ENCODE measurements around the gene C15orf62.

The C15orf62 gene

GRCh38 chr15:40756938-40757337 lies 12.8 kb upstream of the C15orf62 start:
- DNase-seq = no peak

- no peak for DNase-seq
These were observed 9.8 kb upstream of the C15orf62 start for GRCh38 chr15:40759961-40760360.

- DNase-seq = peak; percentile 8
These were observed 6.6 kb upstream of the C15orf62 start for GRCh38 chr15:40762919-40763800.

DNA sequence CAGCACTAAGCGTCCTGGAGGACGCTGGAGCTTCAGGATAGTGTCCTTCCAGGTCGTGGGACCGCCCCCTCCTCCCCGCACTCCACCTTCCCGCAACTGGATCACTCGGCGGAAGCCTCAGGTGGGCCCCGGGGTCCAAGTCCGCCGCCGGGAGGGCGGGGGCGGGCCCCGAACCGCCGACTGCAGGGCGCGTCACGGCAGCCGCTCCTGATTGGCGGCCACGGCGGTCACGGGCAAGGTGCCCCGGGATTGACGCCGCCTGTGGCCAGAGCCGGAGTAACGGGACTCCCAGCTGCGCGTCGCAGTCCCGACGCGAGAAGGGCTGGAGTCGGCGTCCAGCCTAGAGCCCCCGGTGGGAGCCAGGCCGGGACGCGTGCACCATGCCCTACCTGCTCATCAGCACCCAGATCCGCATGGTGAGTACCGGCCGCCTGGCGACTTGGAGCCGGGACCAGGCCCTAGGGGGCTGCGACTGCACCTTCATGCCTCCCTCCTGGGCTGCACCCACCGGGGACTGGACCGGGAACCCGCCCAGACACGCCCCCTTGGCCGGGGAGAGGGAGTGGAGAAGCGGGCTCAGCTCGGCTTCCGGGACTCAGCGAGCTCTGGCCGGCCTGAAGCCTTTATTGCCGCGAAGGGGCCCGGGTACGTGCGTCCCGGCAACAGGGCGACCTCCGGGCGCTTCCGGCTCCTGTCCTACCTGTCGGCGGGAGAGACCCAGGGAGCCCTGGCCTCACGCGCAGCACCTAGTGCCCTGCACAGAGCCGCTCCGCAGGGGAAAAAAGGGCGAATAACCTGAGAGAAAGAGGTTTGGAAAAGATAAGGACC lies 5.8 kb upstream of the C15orf62 start, which contains the start of gene GCHFR:
GCHFR (plus strand) TSS at position 268 of the 828 bp plus-strand sequence; CDS start at position 381, 113 bp downstream.
- DNase-seq = peak; percentile 13

DNA sequence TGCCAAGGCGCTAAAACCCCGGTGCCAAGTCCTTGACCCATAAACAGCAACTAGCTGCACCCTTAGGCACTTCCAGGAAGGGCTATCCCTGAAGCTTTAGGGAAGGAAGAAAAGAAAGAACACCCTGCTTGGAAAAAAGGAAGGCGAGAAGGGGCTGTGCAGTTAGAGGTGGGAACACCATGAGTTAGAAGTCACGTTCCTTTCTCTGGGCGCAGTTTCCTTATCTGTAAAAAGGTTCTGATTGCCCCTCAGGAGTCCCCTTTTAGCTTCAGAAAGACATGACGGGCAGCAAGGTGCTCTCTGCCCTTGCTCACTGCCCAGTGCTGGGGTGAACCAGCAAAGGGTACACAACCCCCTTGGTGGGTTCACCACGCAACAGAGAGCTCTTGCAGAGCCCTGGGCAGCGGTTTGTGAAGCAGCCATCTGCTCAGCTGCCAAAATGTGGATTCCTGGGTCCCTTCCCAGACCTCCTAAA lies 5.1 kb upstream of the C15orf62 start:
- DNase-seq = no peak

- no peak for DNase-seq
These were observed 3.5 kb upstream of the C15orf62 start for GRCh38 chr15:40766194-40766815.

- no peak for DNase-seq
These were observed 2.6 kb upstream of the C15orf62 start for GRCh38 chr15:40766906-40767837.

GRCh38 chr15:40767838-40768500 lies 1.8 kb upstream of the C15orf62 start:
- DNase-seq = no peak

DNA sequence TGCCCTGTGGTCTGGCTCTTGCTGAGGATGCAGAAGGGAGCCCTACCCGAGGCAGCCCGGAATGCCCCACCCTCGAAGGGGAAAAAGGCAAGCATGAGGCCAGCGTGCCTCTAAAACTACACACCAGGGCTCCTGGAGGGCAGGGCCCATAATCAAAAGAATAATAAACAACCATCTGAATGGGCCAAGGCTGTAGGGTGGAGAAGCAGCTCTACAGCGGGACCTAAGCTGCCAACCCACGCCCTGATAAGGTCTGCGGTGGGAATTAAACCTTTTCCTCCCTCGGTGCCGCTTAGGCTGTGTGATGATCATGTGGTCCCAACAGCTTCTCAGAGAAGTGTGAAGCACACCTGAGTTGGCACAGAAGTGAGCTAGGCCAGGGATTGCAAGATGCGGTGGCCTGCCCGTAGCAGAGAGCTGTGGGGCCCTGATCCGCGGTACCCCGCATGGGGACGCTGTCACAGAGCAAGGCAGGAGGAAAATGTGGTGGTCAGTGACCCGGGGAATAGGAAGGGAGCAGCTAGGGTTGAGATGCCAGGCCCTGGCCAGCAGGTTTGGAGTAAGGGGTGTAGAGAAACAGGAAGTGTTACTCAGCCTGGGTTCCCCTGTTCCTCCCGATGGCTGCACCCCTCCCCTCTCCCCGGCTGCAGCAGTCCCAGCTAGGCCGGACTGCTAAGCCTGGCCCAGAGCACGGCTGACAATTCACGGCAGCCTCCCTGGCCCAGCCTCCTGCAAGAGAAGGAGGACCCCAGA lies 1.1 kb upstream of the C15orf62 start:
- DNase-seq = no peak

DNA sequence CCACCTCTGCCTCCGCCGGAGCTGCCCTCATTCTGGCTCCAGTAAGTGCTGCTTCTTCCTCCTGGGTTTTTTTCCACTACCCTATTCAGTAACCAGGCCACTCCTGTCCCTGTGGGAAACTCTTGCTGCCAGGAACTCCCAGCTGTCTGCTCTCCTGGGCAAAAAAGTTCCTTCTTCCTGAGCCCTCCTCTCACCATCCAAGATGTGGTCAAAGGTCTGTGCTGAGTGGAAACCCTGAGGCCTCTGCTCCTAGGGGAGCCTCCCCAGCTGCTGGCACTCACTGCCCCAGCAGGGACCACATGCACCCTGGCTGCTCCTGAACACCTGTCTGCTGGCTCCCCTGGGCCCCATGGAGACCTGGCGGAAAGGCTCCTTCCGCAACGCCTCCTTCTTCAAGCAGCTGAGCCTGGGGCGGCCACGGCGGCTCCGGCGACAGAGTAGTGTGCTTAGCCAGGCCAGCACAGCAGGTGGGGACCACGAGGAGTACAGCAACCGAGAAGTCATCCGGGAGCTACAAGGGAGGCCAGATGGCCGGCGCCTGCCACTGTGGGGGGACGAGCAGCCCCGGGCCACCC lies 454 bp downstream of the C15orf62 start:
- peak; percentile 48 for DNase-seq

DNA sequence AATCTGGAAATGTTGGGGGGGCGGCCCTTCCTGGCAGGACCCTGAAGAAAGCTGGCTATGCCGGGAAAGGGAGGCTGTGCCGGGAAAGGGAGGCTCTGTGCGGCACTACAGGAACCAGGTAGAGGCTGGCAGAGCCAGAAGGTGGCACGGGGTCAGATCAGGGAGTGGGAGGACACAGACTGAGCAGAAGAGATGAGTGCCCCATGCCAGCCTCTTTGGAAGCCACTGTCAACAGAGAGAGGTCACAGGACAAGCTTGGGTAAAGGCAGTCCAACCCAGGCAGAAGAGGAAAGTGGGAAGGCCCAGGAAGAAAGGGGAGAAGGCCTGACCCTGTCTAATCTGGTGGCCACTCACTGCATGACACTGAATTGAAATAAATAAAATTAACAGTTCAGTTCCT lies 1.5 kb downstream of the C15orf62 start:
- DNase-seq = no peak

GRCh38 chr15:40772014-40772413 lies 2.2 kb downstream of the C15orf62 start:
- no peak for DNase-seq

DNA sequence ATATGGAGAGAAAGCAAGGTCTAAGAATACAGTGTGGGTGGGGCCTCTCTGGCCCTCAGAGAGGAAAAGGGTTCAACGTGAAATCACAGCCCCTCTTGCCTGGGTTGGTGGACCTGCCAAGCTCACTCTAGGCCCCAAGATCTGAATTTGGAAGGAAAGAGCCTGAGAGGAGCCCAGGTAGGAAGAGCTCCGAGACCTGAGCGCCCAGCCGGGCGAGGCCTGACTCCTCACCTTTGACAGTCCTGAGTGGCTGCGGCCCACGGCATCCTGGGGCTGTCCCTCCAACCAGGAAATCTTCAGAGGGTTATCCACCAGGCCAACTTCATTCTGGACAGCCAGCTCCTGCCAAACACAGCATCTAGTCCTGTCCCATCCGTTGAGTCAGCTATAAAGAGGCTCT lies 3.7 kb downstream of the C15orf62 start:
- no peak for DNase-seq

DNA sequence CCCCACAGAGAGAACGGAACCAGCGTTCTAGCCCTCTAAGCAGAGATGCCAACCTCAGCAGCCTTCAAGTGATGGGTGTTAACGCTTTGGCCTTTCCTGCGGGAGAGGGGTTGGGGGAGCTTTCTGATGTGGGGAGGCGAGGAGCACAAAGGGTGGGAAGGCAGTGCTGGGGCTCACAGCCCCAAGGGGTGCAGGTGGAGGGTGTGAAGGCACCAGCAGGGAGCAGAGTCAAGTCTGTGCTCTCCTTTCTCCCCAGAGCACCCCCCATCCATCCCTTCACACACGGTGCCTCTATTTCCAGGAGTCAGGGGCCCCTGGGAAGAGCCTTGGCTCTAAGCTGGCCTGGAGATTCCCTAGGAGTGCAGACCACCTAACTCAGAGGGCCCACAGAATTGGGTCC lies 4.1 kb downstream of the C15orf62 start:
- no peak for DNase-seq

DNA sequence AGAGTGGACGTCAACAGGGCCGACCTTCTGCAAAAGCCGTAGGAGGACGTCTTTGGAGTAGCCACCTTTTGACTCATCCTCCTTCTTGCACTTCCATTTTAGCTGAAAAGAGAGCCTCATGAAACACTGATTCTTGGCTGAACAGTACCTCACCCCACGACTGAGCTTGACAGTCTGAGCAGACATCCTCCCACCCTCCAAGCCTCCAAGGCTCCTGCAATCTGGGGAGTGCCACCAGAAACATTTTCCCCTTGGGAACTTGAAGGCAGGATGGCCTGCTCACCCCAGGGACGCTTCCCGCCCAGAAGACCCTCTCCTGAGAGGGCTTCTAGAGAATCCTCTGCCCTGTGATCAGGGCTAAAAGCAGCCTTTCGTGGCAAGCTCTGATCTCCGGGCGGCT lies 5.2 kb downstream of the C15orf62 start:
- no peak for DNase-seq

DNA sequence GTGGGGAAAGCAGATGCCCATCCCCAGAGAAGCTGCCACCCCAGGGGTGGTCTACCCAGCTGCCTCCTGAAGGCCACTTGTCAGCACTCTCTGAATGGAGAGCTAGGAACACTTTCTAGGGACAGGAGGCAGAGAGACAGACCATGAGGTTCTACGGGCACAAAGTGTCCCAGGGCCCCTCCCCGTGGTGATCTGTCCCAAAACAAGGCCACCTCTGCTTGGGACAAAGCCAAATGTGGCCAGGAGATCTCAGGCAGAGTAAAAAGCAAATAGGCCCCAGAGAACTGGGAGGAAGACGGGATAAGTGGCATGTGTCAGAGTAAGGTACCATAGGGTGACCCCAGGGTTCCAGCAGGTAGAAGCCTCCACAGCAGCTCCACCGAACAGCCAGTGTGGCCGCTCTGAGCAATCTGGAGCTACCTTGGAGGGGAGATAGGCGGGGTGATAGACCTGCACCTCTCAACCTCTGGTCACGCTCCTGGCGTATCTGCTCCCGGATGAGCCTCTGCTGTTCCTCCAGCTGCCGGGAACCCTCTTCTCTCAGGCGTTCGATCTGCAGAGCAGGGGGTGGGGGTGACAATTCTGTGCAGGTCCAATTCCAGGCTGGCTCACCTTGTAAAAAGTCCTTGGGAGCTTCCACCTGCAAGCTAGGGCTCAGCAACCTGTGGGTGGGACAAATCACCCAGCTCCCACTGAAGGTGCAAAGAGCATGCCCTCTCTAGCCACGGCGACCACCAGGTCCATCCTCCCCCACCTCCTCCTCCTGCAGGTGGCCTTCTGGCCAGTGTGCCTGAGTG lies 6.2 kb downstream of the C15orf62 start:
- DNase-seq = no peak

DNA sequence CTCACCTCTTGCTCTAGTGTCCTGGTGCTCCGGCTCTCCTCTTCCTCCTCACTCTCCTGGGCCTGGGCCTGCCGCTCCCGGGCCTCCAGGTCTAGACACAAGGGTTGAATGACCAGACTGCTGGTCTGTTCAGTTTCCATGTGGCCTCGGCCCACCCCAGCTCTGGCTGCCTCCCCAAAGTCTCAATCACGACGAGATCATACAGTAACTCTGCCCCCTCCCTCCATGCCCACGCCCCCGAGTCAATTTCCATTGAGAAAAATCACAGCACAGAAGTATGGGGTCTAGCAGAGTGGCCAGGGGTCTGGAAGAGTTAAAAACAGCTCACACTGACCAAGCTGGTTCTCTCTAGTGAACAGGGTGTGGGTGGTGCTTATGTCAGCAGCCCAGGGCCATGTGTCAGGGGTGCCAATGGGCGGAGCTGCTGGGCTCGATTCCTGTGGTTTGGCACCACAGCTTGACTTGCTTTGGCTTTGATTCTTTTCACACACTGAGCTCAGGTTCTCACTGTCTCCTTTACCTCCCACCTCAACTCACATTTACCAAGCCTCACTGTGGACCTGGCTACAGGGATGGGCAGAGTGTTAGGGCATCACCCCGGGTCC lies 6.9 kb downstream of the C15orf62 start:
- peak; percentile 45 for DNase-seq

GRCh38 chr15:40782609-40783227 lies 12.9 kb downstream of the C15orf62 start:
- peak; percentile 15 for DNase-seq

GRCh38 chr15:40785164-40785563 lies 15.4 kb downstream of the C15orf62 start:
- DNase-seq = no peak
